ENCODE data around the gene SLC9A8. TPM values are rescaled to one million over a fixed set of nuclear protein-coding genes. Genes with fewer than 3 reads are reported as not detected.

Gene SLC9A8
- total RNA-seq, 4 donors from 2014 or later: 12.4 to 20.4 (median 15.1) TPM

DNA sequence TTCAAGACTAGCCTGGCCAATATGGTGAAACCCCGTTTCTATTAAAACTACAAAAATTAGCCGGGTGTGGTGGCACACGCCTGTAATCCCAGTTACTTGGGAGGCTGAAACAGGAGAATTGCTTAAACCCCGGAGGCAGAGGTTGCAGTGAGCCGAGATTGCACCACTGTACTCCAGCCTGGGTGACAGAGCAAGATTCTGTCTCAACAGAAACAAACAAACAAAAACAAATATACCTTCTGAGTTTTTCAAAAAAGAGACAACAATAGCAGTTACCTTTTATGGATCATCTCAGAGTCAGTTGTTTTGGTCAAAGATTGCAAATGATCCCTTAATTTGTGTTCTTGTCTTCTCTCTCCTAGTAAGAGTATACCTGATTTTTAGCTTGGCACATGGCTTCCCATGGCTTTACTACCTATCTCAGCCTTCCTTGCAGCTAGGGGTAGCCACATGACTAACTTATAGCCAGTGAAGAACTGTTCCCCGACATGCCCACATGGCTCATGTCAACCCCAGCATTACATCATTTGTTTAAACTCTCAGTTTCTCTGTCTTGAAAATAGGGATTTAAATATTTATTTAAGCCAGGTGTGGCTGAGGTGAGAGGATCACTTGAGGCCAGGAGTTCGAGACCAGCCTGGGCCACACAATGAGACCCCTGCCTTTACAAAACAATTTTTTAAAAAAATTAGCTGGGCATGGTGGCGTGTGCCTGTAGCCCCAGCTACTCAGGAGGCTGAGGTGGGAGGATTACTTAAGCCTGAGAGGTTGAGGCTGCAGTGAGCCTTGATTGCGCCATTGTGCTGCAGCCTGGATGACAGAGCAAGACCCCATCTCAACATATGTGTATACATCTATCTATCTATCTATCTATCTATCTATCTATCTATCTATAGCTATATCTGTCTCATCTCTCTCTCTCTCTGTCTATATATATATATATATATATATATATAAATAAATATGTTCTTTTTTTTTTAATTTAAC lies 25.0 kb upstream of the SLC9A8 start:
- H3K27me3 ChIP-seq: no peaks in the 10 kb centered on the region
- intact Hi-C loops (cut with DNase I; ENCODE audit: low total_unique reads) (no loop called here), in situ Hi-C loops (cut with MboI; ENCODE audit: low sequenced_read_pairs in 4 of 4) (no loop called here)
- TF ChIP-seq, protein P1, sequence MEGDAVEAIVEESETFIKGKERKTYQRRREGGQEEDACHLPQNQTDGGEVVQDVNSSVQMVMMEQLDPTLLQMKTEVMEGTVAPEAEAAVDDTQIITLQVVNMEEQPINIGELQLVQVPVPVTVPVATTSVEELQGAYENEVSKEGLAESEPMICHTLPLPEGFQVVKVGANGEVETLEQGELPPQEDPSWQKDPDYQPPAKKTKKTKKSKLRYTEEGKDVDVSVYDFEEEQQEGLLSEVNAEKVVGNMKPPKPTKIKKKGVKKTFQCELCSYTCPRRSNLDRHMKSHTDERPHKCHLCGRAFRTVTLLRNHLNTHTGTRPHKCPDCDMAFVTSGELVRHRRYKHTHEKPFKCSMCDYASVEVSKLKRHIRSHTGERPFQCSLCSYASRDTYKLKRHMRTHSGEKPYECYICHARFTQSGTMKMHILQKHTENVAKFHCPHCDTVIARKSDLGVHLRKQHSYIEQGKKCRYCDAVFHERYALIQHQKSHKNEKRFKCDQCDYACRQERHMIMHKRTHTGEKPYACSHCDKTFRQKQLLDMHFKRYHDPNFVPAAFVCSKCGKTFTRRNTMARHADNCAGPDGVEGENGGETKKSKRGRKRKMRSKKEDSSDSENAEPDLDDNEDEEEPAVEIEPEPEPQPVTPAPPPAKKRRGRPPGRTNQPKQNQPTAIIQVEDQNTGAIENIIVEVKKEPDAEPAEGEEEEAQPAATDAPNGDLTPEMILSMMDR (IDR thresholded peaks at IDR 0.05 in 4 of 5, conservative IDR thresholded peaks at IDR 0.05 in 1 of 5): no peak
- no peak for TF ChIP-seq POLR2A (IDR thresholded peaks at IDR 0.05)
- no peaks in the 10 kb centered on the region for H3K36me3 ChIP-seq
- no peak overlapping the region for H3K27ac ChIP-seq
- ATAC-seq: no peak
- peaks cover 0 to 7% of the 10 kb centered on the region in 2 donors for H3K4me1 ChIP-seq
- H3K9me3 ChIP-seq: no peaks in the 10 kb centered on the region
- no peak for DNase-seq
- H3K4me3 ChIP-seq: no peak overlapping the region

DNA sequence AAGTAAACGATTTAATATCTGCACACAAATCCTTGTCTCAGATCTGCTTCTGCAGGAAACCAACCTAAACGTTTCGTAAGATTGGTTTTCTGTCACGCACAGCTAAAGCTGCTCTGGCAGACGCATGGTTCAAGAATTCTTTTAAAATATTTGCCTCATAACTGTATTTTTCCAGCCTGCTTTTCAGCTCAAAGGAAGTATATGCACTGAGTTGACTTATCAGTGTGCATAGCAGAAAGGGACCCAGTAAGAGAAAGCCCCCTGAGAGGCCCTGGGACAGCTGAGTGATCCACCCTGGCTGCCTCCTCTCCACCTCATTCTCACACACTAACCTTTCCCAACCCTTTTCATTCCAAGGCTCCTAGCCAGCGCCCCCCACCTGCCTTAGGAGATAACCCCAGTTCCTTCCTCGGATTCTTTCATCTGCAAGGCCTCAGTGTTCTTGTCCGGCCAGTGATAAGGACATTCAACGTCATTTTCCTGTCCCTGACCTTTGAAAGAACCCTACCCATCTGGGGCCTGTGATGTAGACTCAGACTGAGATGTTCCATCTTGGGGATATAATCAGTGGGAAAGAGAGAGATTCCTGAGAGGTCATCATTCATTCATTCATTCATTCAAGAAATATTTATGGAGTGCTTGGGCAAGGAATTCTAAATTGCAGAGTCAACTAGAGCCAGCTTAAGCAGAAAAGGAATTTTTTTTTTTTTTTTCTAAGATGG lies 22.4 kb upstream of the SLC9A8 start:
- Histone ChIP-seq H3K4me1 (no peaks in the 10 kb centered on the region), H3K27ac (peak overlapping the region; percentile 38 to 57 (median 51)), H3K9me3 (no peaks in the 10 kb centered on the region), H3K36me3 (no peaks in the 10 kb centered on the region), H3K4me3 (no peak overlapping the region), H3K27me3 (no peaks in the 10 kb centered on the region)
- peak; percentile 49 to 61 for ATAC-seq
- TF ChIP-seq, protein P1 (IDR thresholded peaks at IDR 0.05 in 4 of 5, conservative IDR thresholded peaks at IDR 0.05 in 1 of 5): no peak
- no peak for TF ChIP-seq POLR2A (IDR thresholded peaks at IDR 0.05)
- intact Hi-C loops (cut with DNase I; ENCODE audit: low total_unique reads): no loop called here
- in situ Hi-C loops (cut with MboI; ENCODE audit: low sequenced_read_pairs in 4 of 4): no loop called here
- DNase-seq: no peak

DNA sequence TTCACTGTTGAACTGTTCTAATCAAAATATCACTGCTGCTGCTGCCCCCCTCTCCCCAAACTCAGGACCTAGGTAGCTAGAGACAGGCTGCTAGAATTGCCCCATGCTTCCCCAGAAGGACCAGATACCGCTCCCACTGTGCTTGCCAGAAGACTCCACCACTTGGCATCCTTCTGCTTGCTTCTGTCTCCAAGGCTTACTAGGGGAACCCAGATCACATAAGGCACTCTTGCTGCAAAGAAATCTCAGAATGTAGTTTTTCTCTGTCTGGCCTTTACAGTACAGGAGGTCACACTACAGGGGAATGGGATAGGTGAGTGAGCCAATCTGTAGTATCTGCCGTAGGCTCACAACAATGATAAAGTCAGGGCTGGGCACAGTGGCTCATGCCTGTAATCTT lies 21.5 kb upstream of the SLC9A8 start:
- no peaks in the 10 kb centered on the region for H3K27me3 ChIP-seq
- intact Hi-C loops (cut with DNase I; ENCODE audit: low total_unique reads) (no loop called here), in situ Hi-C loops (cut with MboI; ENCODE audit: low sequenced_read_pairs in 4 of 4) (no loop called here)
- no peak for DNase-seq
- no peaks in the 10 kb centered on the region for H3K36me3 ChIP-seq
- H3K27ac ChIP-seq: peak overlapping the region in 3 of 4 donors; percentile 38 to 57 (median 56)
- TF ChIP-seq, protein P1 (IDR thresholded peaks at IDR 0.05 in 4 of 5, conservative IDR thresholded peaks at IDR 0.05 in 1 of 5): no peak
- no peak for TF ChIP-seq POLR2A (IDR thresholded peaks at IDR 0.05)
- no peak for ATAC-seq
- H3K4me3 ChIP-seq: no peak overlapping the region
- H3K9me3 ChIP-seq: no peaks in the 10 kb centered on the region
- no peaks in the 10 kb centered on the region for H3K4me1 ChIP-seq

DNA sequence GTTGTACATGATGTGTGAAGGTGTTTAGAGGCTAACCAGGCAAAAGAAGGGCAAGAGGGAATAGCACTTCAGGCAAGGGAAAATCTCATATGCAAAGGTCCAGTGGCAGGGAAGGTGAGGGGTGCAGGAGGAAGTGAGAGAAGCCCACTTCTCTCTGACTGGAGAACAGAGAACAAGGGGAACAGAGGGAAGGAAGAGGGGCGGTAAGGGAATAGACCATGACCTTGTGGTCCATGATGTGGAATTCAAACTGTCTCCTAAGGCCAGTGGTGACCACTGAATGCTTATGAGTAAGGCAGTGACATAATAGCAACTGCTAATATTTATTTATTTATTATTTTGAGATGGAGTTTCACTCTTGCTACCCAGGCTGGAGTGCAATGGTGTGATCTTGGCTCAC lies 20.6 kb upstream of the SLC9A8 start:
- no peaks in the 10 kb centered on the region for H3K27me3 ChIP-seq
- no peaks in the 10 kb centered on the region for H3K4me1 ChIP-seq
- H3K9me3 ChIP-seq: no peaks in the 10 kb centered on the region
- H3K27ac ChIP-seq: no peak overlapping the region
- ATAC-seq: no peak
- no peak overlapping the region for H3K4me3 ChIP-seq
- DNase-seq: no peak
- intact Hi-C loops (cut with DNase I; ENCODE audit: low total_unique reads): no loop called here
- H3K36me3 ChIP-seq: no peaks in the 10 kb centered on the region
- in situ Hi-C loops (cut with MboI; ENCODE audit: low sequenced_read_pairs in 4 of 4): no loop called here
- TF ChIP-seq POLR2A (IDR thresholded peaks at IDR 0.05): no peak
- TF ChIP-seq, protein P1 (IDR thresholded peaks at IDR 0.05 in 4 of 5, conservative IDR thresholded peaks at IDR 0.05 in 1 of 5): no peak

All from gastrocnemius medialis (tissue), 4 donors.